ENCODE measurements around the gene SPEF2. TPM values are rescaled to one million over a fixed set of nuclear protein-coding genes. Genes with fewer than 3 reads are reported as not detected.

The SPEF2 gene
- polyA plus RNA-seq, 1 donor from 2014 or later: 18.5 TPM

GRCh38 chr5:35664584-35664983 is 46.9 kb downstream of the SPEF2 start:
- no peak overlapping the region for H3K4me2 ChIP-seq (ENCODE audit: low read length)
- no peak for TF ChIP-seq TAF1 (IDR thresholded peaks at IDR 0.05; ENCODE audit: low read depth)
- no peak for TF ChIP-seq EP300 (conservative IDR thresholded peaks at IDR 0.05; ENCODE audit: poor library complexity, severe bottlenecking)
- no peak for TF ChIP-seq SMC3 (conservative IDR thresholded peaks at IDR 0.05; ENCODE audit: poor library complexity)
- no peak for TF ChIP-seq POLR2AphosphoS5 (IDR thresholded peaks at IDR 0.05)
- no peak for TF ChIP-seq MXI1 (conservative IDR thresholded peaks at IDR 0.05; ENCODE audit: poor library complexity, severe bottlenecking)
- no peak for TF ChIP-seq REST (IDR thresholded peaks at IDR 0.05; ENCODE audit: borderline replicate concordance)
- TF ChIP-seq RAD21 (conservative IDR thresholded peaks at IDR 0.05): no peak
- TF ChIP-seq CTCF (IDR thresholded peaks at IDR 0.05; ENCODE audit: poor library complexity, severe bottlenecking): no peak
- TF ChIP-seq EZH2 (IDR thresholded peaks at IDR 0.05; ENCODE audit: borderline replicate concordance, insufficient read depth, low read length, poor library complexity, severe bottlenecking): no peak
- H3K27ac ChIP-seq (ENCODE audit: low read length): no peak overlapping the region
- H4K20me1 ChIP-seq (ENCODE audit: insufficient read depth): no peaks in the 10 kb centered on the region
- H3K9ac ChIP-seq (ENCODE audit: low read length): no peak overlapping the region
- no peaks in the 10 kb centered on the region for H3F3A ChIP-seq (ENCODE audit: insufficient read depth, low read length, poor library complexity, severe bottlenecking)
- H3K27me3 ChIP-seq (ENCODE audit: insufficient read depth, low read depth, low read length): no peaks in the 10 kb centered on the region
- H3K79me2 ChIP-seq (replicated peaks; ENCODE audit: insufficient read depth, low read length): no peaks in the 10 kb centered on the region
- H3K36me3 ChIP-seq (ENCODE audit: insufficient read depth, low read length): no peaks in the 10 kb centered on the region
- H3K9me3 ChIP-seq (ENCODE audit: low read length): no peaks in the 10 kb centered on the region
- H3K4me3 ChIP-seq (ENCODE audit: low read length): no peak overlapping the region
- no peak overlapping the region for H2AFZ ChIP-seq (ENCODE audit: low read depth, low read length)
- H3K9me2 ChIP-seq (ENCODE audit: insufficient read depth, low read length): no peaks in the 10 kb centered on the region

GRCh38 chr5:35665096-35665495 is 47.4 kb downstream of the SPEF2 start:
- H3K79me2 ChIP-seq (replicated peaks; ENCODE audit: insufficient read depth, low read length): no peaks in the 10 kb centered on the region
- no peak overlapping the region for H3K4me3 ChIP-seq (ENCODE audit: low read length)
- H3K9me3 ChIP-seq (ENCODE audit: low read length): no peaks in the 10 kb centered on the region
- no peak overlapping the region for H2AFZ ChIP-seq (ENCODE audit: low read depth, low read length)
- TF ChIP-seq EP300 (conservative IDR thresholded peaks at IDR 0.05; ENCODE audit: poor library complexity, severe bottlenecking): no peak
- no peak for TF ChIP-seq REST (IDR thresholded peaks at IDR 0.05; ENCODE audit: borderline replicate concordance)
- no peak for TF ChIP-seq SMC3 (conservative IDR thresholded peaks at IDR 0.05; ENCODE audit: poor library complexity)
- TF ChIP-seq POLR2AphosphoS5 (IDR thresholded peaks at IDR 0.05): no peak
- no peak for TF ChIP-seq EZH2 (IDR thresholded peaks at IDR 0.05; ENCODE audit: borderline replicate concordance, insufficient read depth, low read length, poor library complexity, severe bottlenecking)
- TF ChIP-seq MXI1 (conservative IDR thresholded peaks at IDR 0.05; ENCODE audit: poor library complexity, severe bottlenecking): no peak
- TF ChIP-seq CTCF (IDR thresholded peaks at IDR 0.05; ENCODE audit: poor library complexity, severe bottlenecking): no peak
- no peak for TF ChIP-seq TAF1 (IDR thresholded peaks at IDR 0.05; ENCODE audit: low read depth)
- no peaks in the 10 kb centered on the region for H3F3A ChIP-seq (ENCODE audit: insufficient read depth, low read length, poor library complexity, severe bottlenecking)
- H3K9ac ChIP-seq (ENCODE audit: low read length): no peak overlapping the region
- no peaks in the 10 kb centered on the region for H3K9me2 ChIP-seq (ENCODE audit: insufficient read depth, low read length)
- no peaks in the 10 kb centered on the region for H3K27me3 ChIP-seq (ENCODE audit: insufficient read depth, low read depth, low read length)
- H4K20me1 ChIP-seq (ENCODE audit: insufficient read depth): no peaks in the 10 kb centered on the region
- H3K27ac ChIP-seq (ENCODE audit: low read length): no peak overlapping the region
- no peaks in the 10 kb centered on the region for H3K36me3 ChIP-seq (ENCODE audit: insufficient read depth, low read length)
- H3K4me2 ChIP-seq (ENCODE audit: low read length): no peak overlapping the region

All from neural cell (in vitro differentiated cells).